HL-60 (cell line): ENCODE data around the gene CSN1S1.

ENCODE experiments used
- CTCF ChIP-seq: IDR thresholded peaks from one replicate; pipeline ENCODE4 v1.5.1; 2011; ENCODE audit warnings: low read length, control low read depth, inconsistent platforms; ENCODE audit not compliant: insufficient read depth
- GABPA ChIP-seq: IDR thresholded peaks from 2 replicates; pipeline ENCODE4 v1.6.1; 2012; ENCODE audit warnings: low read depth
- POLR2AphosphoS5 ChIP-seq: IDR thresholded peaks from 2 replicates; pipeline ENCODE4 v1.6.1; 2012; ENCODE audit warnings: low read depth
- TF ChIP-seq, protein P1 (sequence below): IDR thresholded peaks from 2 replicates; pipeline ENCODE4 v1.6.1; 2012; ENCODE audit warnings: low read depth; ENCODE audit not compliant: insufficient replicate concordance

DNA sequence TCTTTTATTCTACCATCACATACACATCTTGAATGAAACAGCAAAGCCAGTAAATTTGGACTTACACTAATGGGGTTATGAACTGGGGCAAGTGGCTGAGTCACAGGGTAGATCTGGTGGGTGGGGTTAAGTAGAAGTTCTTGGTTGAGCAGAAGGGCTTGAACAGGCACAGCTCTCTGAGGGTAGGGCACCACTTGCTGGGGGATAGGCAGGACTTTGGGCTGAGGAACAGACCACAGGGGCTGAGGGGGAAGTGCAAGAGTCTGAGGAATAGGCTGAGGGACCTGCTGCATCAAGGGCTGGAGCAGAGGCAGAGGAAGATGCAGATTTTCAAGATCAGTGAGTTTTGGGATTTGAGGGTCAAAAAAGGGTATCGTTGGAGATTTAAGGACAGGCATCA, 26.3 kb downstream of the CSN1S1 start:
- TF ChIP-seq CTCF = no peak
- TF ChIP-seq POLR2AphosphoS5 = no peak
- TF ChIP-seq, protein P1, sequence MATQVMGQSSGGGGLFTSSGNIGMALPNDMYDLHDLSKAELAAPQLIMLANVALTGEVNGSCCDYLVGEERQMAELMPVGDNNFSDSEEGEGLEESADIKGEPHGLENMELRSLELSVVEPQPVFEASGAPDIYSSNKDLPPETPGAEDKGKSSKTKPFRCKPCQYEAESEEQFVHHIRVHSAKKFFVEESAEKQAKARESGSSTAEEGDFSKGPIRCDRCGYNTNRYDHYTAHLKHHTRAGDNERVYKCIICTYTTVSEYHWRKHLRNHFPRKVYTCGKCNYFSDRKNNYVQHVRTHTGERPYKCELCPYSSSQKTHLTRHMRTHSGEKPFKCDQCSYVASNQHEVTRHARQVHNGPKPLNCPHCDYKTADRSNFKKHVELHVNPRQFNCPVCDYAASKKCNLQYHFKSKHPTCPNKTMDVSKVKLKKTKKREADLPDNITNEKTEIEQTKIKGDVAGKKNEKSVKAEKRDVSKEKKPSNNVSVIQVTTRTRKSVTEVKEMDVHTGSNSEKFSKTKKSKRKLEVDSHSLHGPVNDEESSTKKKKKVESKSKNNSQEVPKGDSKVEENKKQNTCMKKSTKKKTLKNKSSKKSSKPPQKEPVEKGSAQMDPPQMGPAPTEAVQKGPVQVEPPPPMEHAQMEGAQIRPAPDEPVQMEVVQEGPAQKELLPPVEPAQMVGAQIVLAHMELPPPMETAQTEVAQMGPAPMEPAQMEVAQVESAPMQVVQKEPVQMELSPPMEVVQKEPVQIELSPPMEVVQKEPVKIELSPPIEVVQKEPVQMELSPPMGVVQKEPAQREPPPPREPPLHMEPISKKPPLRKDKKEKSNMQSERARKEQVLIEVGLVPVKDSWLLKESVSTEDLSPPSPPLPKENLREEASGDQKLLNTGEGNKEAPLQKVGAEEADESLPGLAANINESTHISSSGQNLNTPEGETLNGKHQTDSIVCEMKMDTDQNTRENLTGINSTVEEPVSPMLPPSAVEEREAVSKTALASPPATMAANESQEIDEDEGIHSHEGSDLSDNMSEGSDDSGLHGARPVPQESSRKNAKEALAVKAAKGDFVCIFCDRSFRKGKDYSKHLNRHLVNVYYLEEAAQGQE = no peak
- no peak for TF ChIP-seq GABPA
